GM19099 (cell line): ENCODE data around the gene PRPF8.

ENCODE experiments used
- POLR2A ChIP-seq: IDR thresholded peaks from 3 replicates; pipeline ENCODE4 v1.6.1; 2011; ENCODE audit warnings: low read depth; ENCODE audit not compliant: insufficient read length; ENCODE audit errors: extremely low read depth

Gene PRPF8

GRCh38 chr17:1606352-1606985 lies 78.2 kb downstream of the PRPF8 start:
- peak; percentile 61 for TF ChIP-seq POLR2A

- TF ChIP-seq POLR2A = no peak
Measured at GRCh38 chr17:1605681-1606351, 78.9 kb downstream of the PRPF8 start.

GRCh38 chr17:1604831-1605528 lies 79.7 kb downstream of the PRPF8 start:
- TF ChIP-seq POLR2A = no peak

GRCh38 chr17:1601571-1601970 lies 83.1 kb downstream of the PRPF8 start:
- no peak for TF ChIP-seq POLR2A
